GM23338 (cell line): ENCODE data around the gene OTOS. TPM values are rescaled to one million over a fixed set of nuclear protein-coding genes. Genes with fewer than 3 reads are reported as not detected.

Experiments used
- ATAC-seq: fragments of 200-7000 bp; cut with Tn5 transposase; 3 replicates; pipeline ENCODE4 v1.9.1; 2020
- DNase-seq: peaks from one replicate; pipeline ENCODE4 v3.0.0-alpha.2; 2015; ENCODE audit warnings: low spot score
- H2AFZ ChIP-seq: fragments of 200-600 bp; sonication (generic); 2 replicates; pipeline ENCODE4 v1.8.0; 2016; ENCODE audit warnings: antibody characterized with exemption, mild to moderate bottlenecking, moderate library complexity
- H3F3A ChIP-seq: fragments of 200-600 bp; sonication (generic); replicated peaks from 2 replicates; pipeline ENCODE4 v1.8.0; 2017; ENCODE audit warnings: antibody characterized with exemption, mixed run types, low read depth
- H3K27ac ChIP-seq: fragments of 200-600 bp; sonication (generic); 2 replicates; pipeline ENCODE4 v1.6.1; 2016; ENCODE audit warnings: low read depth
- H3K27me3 ChIP-seq: fragments of 200-600 bp; sonication (generic); 2 replicates; pipeline ENCODE4 v1.8.0; 2016; ENCODE audit warnings: mild to moderate bottlenecking, mixed run types, moderate library complexity; ENCODE audit not compliant: insufficient read depth
- H3K36me3 ChIP-seq: fragments of 200-600 bp; sonication (generic); 2 replicates; pipeline ENCODE4 v1.8.0; 2016; ENCODE audit warnings: mild to moderate bottlenecking; ENCODE audit not compliant: insufficient read depth
- H3K4me1 ChIP-seq: fragments of 200-600 bp; sonication (generic); 2 replicates; pipeline ENCODE4 v1.8.0; 2016; ENCODE audit warnings: mild to moderate bottlenecking, moderate library complexity; ENCODE audit not compliant: insufficient read depth
- H3K4me2 ChIP-seq: fragments of 200-600 bp; sonication (generic); 2 replicates; pipeline ENCODE4 v1.7.1; 2017; ENCODE audit warnings: mixed run types
- H3K4me3 ChIP-seq: fragments of 200-600 bp; sonication (generic); 2 replicates; pipeline ENCODE4 v1.6.1; 2016; ENCODE audit warnings: mixed run types
- H3K79me2 ChIP-seq: fragments of 200-600 bp; sonication (generic); replicated peaks from 2 replicates; pipeline ENCODE4 v1.8.0; 2017; ENCODE audit warnings: mild to moderate bottlenecking; ENCODE audit not compliant: insufficient read depth
- H3K9me2 ChIP-seq: fragments of 200-600 bp; sonication (generic); 2 replicates; pipeline ENCODE4 v1.8.0; 2017; ENCODE audit not compliant: insufficient read depth
- H4K20me1 ChIP-seq: fragments of 200-600 bp; sonication (generic); replicated peaks from 2 replicates; pipeline ENCODE4 v1.8.0; 2017; ENCODE audit warnings: mild to moderate bottlenecking; ENCODE audit not compliant: insufficient read depth
- H3K27ac Mint-ChIP-seq: 2 replicates; pipeline ENCODE4 v1.8.0; 2020; ENCODE audit warnings: inconsistent platforms, mild to moderate bottlenecking, moderate library complexity, mixed read lengths
- H3K27me3 Mint-ChIP-seq: 3 replicates; pipeline ENCODE4 v1.8.0; 2022; ENCODE audit warnings: low read depth, mild to moderate bottlenecking, moderate library complexity, mixed read lengths, inconsistent platforms; ENCODE audit not compliant: insufficient read depth, poor library complexity
- H3K36me3 Mint-ChIP-seq: 3 replicates; pipeline ENCODE4 v1.8.0; 2021; ENCODE audit warnings: low read depth, mild to moderate bottlenecking, inconsistent platforms, moderate library complexity, mixed read lengths
- H3K4me1 Mint-ChIP-seq: 3 replicates; pipeline ENCODE4 v1.8.0; 2020; ENCODE audit warnings: mild to moderate bottlenecking, inconsistent platforms, mixed read lengths
- H3K4me3 Mint-ChIP-seq: 3 replicates; pipeline ENCODE4 v1.8.0; 2021; ENCODE audit warnings: moderate library complexity, mild to moderate bottlenecking, inconsistent platforms, mixed read lengths
- H3K9me3 Mint-ChIP-seq: 3 replicates; pipeline ENCODE4 v1.8.0; 2020; ENCODE audit warnings: moderate library complexity, mild to moderate bottlenecking, inconsistent platforms, mixed read lengths
- JUNB ChIP-seq: IDR thresholded peaks from one replicate; pipeline ENCODE4 v1.6.1; 2016; ENCODE audit warnings: antibody characterized with exemption; ENCODE audit not compliant: unreplicated experiment
- NANOG ChIP-seq: IDR thresholded peaks from 2 replicates; pipeline ENCODE4 v1.6.1; 2016; ENCODE audit warnings: antibody characterized with exemption, borderline replicate concordance
- STAT1 ChIP-seq: IDR thresholded peaks from one replicate; pipeline ENCODE4 v1.6.1; 2016; ENCODE audit warnings: antibody characterized with exemption; ENCODE audit not compliant: unreplicated experiment
- ZNF114 ChIP-seq: fragments of 250-450 bp; sonication (Bioruptor Pico); IDR thresholded peaks from 2 replicates; pipeline ENCODE4 v1.5.0; 2020; ENCODE audit warnings: mild to moderate bottlenecking, moderate library complexity
- ZNF462 ChIP-seq: fragments of 250-450 bp; sonication (Bioruptor Pico); IDR thresholded peaks from 2 replicates; pipeline ENCODE4 v1.5.0; 2020; ENCODE audit warnings: mild to moderate bottlenecking, moderate library complexity
- polyA plus RNA-seq: library from polyadenylated mRNA; unstranded; fragments of >200 nt; fragmentation: Nextera tagmentation; extraction: Ambion mirVana; gene quantifications from 2 replicates; pipeline ENCODE4 v1.2.1, GENCODE V29; 2016
- total RNA-seq: library from RNA; depleted of rRNA; stranded (reverse); fragments of >200 nt; shearing (Covaris generic); gene quantifications from 2 replicates; pipeline ENCODE4 v1.2.3, GENCODE V29; 2014

Gene OTOS
- total and polyA plus RNA-seq, 2 experiments from 2014 or later: 0.40 TPM; not detected in 1

GRCh38 chr2:240130393-240131195 is 9.9 kb downstream of the OTOS start (continued):
- no peak for TF ChIP-seq ZNF462 (CRISPR knock-in tag)
- no peak for TF ChIP-seq STAT1
- TF ChIP-seq ZNF114 (CRISPR knock-in tag): no peak
- TF ChIP-seq JUNB: no peak

- H2AFZ ChIP-seq: no peak overlapping the region
- no peak for DNase-seq
- H3K9me3 Mint-ChIP-seq: no peaks in the 10 kb centered on the region
- no peak overlapping the region for H3K27ac ChIP-seq
- no peak overlapping the region for H3K4me2 ChIP-seq
- H3K36me3 ChIP-seq: peaks cover 35% of the 10 kb centered on the region
- no peak overlapping the region for H3K27ac Mint-ChIP-seq
- no peaks in the 10 kb centered on the region for H3F3A ChIP-seq
- ATAC-seq: no peak
- peaks cover 11% of the 10 kb centered on the region for H3K4me1 Mint-ChIP-seq
- no peaks in the 10 kb centered on the region for H3K27me3 ChIP-seq
- H3K27me3 Mint-ChIP-seq: peaks cover 2% of the 10 kb centered on the region
- H3K4me3 ChIP-seq: no peak overlapping the region
- no peak overlapping the region for H3K4me3 Mint-ChIP-seq
- peaks cover 9% of the 10 kb centered on the region; the same call in 1 of the 2 replicates for H4K20me1 ChIP-seq
- no peaks in the 10 kb centered on the region for H3K4me1 ChIP-seq
- H3K9me2 ChIP-seq: no peaks in the 10 kb centered on the region
- peaks cover 22% of the 10 kb centered on the region for H3K79me2 ChIP-seq
- H3K36me3 Mint-ChIP-seq: peaks cover 83% of the 10 kb centered on the region
- TF ChIP-seq ZNF462 (CRISPR knock-in tag) (no peak), STAT1 (no peak), ZNF114 (CRISPR knock-in tag) (no peak), NANOG (no peak)
These were observed 10.6 kb downstream of the OTOS start for GRCh38 chr2:240129731-240130392.
